ENCODE results near the gene VWA5B2.

VWA5B2 gene

DNA sequence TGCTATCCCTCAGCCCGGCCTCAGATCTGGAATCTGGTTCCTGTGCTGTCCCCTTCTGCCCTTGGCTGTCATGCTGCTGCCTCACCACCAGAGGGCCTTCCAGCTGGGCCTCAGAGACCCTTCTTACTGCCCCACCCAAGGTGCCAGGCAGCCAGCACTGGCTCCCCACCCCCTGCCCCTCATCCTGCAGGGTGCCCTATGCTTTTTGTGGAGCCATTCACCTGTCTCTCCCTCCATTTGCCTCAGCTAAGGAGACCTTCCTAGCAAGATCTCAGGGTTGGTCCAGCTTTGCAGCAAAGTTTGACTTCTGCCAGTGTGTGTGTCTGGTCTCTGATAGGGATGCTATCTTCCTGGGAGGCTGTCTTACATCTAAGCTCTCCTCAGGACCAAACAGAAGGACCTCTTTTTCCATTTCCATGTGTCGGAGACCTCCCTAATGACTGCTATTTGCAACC lies 1.9 kb upstream of the VWA5B2 start:
- peak; percentile 67 for DNase-seq (ENCODE audit: low spot score)

DNA sequence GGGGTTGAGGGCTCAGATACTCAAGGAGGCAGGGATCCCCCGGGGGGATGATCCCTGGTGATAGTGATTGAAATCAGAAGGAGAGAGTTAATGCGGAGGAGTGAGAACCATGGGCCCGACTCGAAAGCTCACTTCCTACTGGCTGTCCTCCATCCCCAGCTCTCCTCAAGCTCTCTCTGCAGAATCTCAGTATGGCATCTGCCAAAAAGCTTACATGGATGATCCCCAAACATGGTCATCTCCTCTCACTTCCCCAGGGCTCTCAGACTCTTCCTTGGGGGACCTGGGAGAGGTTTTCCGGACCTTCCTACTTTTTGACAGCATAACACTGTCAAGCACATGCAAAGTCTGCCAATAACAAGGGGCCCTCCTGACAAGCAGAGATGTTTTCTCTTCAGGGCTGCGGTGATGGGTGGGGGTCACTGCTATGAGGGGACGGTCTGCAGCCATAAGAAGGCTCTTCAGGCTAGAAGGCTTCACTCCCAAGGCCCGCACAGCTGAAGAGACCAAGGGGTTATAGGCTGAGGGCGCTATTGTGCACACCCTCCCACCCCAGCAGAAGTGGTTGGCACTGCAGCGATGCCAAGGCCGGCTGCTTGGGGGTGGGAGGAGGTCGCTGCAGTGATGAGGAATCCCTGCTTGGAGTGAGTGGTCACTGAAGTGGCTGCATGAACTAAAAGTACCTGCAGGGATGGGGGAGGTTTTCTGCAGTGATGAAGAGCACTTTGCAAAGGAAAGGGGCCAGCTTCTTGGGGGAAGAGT lies 828 bp upstream of the VWA5B2 start:
- DNase-seq (ENCODE audit: low spot score): no peak

- no peak for DNase-seq (ENCODE audit: low spot score)
Observed at GRCh38 chr3:184230081-184230602, 757 bp downstream of the VWA5B2 start.

DNA sequence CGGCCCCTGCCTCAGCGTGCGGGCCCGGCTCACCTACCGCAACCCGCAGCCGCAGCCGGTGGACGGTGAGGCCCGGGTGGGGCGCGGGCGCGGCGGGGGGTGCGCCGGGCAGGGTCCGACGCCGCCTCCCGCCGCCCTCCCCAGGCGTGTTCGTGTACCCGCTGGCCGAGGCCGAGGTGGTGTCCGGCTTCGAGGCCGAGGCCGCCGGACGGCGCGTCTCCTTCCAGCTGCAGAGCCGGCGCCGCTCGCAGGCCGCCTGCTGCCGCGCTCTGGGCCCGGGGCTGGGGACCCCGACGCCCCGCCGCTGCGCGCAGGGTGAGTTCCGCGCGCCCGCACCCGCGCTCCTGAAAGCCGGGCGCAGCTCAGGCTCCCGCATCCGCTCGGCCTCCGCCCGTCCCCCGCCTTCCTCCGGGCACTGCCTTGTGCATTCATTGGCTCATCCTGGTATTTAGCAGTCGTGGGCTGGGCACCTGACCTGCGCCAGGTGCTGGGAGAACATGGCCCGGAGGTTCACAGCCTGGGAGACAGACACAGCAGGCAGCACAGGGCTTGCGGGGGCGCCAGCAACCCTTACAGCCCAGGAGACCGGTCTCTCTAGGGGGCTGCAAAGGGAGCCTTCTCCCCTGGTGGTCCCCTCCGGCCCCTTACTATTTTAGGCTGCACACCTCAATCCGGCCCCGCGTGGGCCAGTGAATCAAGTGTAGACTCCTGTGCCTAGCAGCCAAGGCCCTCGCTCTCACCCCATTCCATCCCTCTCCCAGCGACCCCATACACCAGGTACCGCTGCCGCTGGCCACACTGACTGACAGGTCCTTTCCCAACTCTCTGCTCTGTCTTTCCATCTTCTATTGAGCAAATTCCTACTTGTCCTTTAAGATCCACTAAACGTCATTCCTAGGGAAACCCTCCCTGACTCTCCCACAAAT lies 1.5 kb downstream of the VWA5B2 start:
- no peak for DNase-seq (ENCODE audit: low spot score)

- DNase-seq (ENCODE audit: low spot score): no peak
Observed at GRCh38 chr3:184231671-184232070, 2.3 kb downstream of the VWA5B2 start.

DNA sequence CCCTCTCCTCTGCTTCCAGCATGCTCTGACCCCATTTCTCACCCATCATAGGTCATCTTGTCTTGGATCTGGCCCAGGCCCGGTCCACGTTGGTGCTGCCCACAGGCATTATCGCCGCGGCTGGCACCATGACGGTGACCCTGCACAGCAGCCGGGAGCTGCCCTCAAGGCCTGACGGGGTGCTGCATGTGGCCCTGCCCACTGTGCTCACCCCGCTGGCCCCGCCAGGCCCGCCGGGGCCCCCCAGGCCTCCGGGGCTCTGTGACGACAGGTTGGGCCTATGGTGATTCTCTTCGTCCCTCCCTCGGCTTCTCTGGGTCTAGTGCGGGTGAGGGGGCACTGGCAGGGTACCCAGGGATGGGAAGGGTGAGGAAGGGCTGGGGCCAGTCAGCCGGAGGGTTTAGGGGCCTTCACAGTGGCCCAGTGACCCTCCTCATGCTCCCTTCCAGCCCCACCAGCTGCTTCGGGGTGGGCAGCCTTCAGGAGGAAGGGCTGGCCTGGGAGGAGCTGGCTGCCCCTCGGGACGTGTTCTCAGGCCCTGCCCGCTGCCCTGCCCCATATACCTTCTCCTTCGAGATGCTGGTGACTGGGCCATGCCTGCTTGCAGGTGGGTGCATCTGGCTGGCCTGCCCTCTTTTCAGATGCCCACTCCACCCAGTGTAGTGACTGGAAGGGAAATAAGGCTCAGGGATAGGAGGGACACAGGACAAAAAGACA lies 3.9 kb downstream of the VWA5B2 start:
- DNase-seq (ENCODE audit: low spot score): no peak

GRCh38 chr3:184234224-184234623 lies 4.8 kb downstream of the VWA5B2 start:
- no peak for DNase-seq (ENCODE audit: low spot score)

DNA sequence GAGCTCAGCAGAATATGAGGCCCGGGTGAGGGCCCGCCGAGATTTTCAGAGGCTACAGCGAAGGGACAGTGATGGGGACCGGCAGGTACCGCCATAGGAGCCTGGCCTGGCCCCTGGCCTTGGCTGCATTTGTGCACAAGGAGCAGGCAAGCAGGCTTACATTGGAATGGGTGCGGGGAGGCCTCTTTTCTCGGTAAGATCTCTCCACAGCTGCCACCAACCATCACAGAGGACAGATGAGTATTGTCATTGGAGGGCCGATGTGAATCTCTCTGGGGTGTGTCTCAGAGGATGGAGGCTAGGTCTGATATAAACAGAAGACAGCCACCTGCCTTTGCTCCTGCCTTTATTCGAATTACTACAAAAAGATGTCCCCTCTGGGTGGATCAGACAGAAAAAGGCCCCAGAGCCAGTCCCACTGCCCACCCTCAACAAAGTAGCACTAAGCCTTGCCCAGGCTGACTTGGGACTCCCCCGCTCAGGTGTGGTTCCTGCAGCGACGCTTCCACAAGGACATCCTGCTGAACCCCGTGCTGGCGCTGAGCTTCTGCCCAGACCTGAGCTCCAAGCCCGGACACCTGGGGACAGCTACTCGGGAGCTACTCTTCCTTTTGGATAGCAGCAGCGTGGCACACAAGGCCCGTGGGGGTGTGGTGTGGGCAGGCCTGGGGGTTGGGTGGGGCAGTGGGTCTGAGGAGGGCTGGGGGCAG lies 5.4 kb downstream of the VWA5B2 start:
- DNase-seq (ENCODE audit: low spot score): no peak

DNA sequence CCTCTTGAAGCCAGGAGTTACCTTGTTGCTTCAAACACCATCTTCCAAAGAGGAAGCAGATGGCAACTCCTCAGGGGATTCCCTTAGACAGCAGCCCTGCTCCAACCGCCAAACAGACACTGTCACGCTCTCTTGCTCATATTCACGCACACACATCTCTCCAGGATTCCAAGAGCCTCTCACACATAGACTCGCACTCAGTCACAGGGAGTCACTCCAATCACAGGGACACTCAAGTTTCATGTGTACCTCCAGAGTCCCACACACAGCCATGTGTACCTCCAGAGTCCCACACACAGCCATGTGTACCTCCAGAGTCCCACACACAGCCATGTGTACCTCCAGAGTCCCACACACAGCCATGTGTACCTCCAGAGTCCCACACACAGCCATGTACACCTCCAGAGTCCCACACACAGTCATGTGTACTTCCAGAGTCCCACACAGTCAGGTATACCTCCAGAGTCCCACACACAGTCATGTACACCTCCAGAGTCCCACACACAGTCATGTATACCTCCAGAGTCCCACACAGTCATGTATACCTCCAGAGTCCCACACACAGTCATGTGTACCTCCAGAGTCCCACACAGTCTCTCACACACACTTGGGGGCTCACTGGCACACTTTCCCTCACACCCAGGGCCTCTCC lies 6.1 kb downstream of the VWA5B2 start:
- no peak for DNase-seq (ENCODE audit: low spot score)

DNA sequence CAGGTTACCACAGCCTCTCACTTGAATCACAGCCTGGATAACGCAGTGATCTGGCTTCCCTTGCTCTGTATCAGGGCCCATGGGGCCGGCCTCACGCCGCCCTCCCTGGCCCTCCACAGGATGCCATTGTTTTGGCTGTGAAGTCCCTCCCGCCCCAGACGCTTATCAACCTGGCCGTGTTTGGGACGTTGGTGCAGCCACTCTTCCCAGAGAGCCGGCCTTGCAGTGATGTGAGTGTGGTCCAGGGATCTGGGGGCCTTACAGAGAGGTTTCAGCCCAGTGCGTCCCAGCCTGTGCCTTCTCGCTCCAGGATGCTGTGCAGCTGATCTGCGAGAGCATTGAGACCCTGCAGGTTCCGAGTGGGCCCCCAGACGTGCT lies 6.6 kb downstream of the VWA5B2 start:
- DNase-seq (ENCODE audit: low spot score): no peak

DNA sequence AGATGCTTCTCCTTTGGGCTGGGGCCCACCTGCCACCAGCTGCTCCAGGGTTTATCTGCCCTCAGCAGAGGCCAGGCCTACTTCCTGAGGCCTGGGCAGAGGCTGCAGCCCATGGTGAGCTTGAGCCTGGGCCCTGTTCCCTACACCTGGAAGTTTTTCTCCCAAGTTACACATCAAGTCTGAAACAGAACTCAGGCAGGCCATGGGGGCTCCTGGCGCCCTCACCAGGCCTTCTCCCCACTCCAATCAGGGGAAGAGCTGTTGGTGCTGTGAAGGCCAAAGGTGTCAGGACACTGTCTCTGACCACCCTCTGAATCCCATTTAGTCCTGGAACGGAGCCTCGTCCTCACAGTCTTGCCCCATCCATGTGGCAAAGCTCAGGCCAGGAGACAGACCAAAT lies 7.3 kb downstream of the VWA5B2 start:
- DNase-seq (ENCODE audit: low spot score): no peak

DNA sequence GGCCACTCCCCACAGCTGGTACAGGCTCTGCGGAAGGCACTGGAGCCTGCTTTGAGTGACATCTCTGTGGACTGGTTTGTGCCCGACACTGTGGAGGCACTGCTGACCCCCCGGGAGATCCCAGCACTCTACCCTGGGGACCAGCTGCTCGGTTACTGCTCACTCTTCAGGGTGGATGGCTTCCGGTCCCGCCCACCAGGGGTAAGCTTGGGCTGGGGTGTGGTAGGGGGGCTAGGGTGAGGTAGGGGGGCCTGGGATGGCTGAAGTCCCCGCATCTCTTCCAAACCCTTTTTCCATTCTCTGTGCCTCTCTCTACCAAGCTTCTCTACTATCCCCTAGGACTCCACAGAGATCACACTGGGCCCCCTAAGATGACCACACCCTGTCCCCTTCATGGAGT lies 7.8 kb downstream of the VWA5B2 start:
- no peak for DNase-seq (ENCODE audit: low spot score)

DNA sequence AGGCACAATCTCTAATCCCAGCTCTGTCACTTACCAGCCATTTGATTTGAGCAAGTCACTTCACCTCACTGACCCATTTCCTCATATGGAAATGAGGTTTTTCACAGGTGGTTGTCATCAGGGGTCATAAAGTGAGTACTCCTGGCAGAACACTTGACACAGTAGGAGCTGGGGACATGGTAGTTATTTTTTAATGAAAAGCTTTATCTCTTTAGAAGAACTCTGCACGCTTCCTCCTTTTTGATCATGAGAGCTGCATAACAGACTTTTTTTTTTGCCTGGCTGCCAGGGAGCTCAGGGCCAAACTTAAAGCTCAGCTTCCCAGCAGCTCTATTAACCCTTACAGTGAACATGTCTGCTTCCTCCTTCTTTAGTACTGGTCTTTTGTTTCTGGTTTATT lies 8.4 kb downstream of the VWA5B2 start:
- DNase-seq (ENCODE audit: low spot score): no peak

DNA sequence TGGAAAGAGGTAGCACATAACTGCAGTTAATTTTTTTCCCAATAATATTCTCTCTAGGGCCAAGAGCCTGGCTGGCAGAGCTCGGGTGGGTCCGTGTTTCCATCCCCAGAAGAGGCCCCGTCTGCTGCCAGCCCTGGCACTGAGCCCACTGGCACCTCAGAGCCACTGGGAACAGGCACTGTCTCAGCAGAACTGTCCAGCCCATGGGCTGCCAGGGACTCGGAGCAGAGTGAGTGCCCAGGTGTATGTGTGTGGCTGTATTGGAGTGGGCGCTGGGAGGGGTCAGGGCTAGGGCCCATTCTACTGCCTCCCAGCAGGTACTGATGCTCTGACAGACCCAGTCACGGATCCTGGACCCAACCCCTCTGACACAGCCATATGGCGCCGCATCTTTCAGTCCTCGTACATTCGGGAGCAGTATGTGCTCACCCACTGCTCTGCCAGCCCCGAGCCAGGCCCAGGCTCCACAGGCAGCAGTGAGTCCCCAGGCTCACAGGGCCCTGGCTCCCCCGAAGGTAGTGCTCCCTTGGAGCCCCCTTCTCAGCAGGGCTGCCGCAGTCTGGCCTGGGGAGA lies 8.9 kb downstream of the VWA5B2 start:
- no peak for DNase-seq (ENCODE audit: low spot score)

DNA sequence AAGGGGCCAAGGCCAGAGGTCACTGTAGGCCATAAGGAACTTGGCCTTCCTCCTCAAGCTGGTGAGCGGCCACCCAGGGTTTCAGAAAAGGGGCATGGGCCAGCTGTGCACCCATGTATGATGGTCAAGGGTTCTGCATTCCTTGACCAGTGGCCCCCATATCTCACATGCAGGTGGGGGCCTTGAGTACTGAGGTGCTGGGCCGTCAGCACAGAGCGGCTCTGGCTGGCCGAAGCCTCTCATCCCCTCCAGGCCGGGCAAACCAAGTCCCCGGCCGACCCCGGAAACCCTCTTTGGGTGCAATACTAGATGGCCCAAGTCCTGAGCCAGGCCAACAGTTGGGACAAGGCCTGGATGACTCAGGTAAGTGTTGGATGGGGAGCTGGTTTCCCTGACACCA lies 9.8 kb downstream of the VWA5B2 start:
- no peak for DNase-seq (ENCODE audit: low spot score)

GRCh38 chr3:184239708-184240107 lies 10.3 kb downstream of the VWA5B2 start:
- DNase-seq (ENCODE audit: low spot score): no peak

DNA sequence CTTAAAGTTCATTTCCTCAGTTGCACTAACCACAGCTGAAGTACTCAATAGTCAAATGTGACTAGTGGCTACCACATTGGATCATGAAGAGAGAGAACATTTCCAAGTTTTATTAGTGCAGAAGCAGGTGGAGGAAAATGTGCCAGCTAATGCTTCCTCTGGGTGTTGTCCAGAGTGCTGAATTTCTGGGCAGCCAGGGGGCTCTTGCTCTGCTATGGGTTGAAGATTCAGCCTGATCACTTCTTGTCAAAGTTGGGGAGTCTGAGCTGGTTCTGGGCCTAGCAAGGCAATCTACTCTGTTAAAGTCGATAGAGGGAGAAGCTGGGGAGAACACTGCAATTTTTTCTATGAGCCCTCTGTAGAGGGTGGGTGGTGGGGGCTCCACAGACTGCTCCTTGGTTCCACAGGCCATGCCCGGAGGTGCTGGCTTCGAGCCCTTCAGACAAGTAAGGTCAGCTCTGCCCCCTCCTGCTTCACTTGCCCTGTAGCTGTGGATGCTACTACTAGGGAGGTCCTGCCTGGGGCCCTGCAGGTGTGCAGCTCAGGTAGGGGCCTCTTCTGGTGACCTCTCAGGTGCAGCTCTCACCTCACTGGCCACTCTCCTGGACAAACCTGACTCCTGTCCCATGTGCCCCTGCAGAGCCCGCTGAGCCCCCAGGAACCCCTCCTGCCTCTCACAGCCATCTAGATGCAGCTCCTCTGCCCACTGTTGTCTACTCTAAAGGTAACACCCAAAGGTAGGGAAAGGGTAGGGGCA lies 11.2 kb downstream of the VWA5B2 start:
- no peak for DNase-seq (ENCODE audit: low spot score)

GRCh38 chr3:184241141-184241446 lies 11.7 kb downstream of the VWA5B2 start:
- DNase-seq (ENCODE audit: low spot score): no peak

- DNase-seq (ENCODE audit: low spot score): peak; percentile 39
Observed at GRCh38 chr3:184241447-184242296, 12.3 kb downstream of the VWA5B2 start.

Data from hematopoietic multipotent progenitor cell treated with erythropoietin and hydrocortisone succinate and interleukin-3 and kit ligand, for 17 days (in vitro differentiated cells).